Measurements from ENCODE around the gene IGF1R. TPM values are rescaled to one million over a fixed set of nuclear protein-coding genes. Genes with fewer than 3 reads are reported as not detected.

The IGF1R gene
- total and polyA plus RNA-seq, 2 of the 8 experiments (the other 6 are each of a cell fraction or from before 2014, with no cell fraction given): 32.9 to 109 TPM

GRCh38 chr15:98789020-98789419 lies 140.7 kb downstream of the IGF1R start:
- H3K4me2 ChIP-seq (ENCODE audit: insufficient read depth in 1 of 2, low read depth in 2 of 2, low read length in 2 of 2): no peak overlapping the region
- no peak for TF ChIP-seq BACH1 (IDR thresholded peaks at IDR 0.05; ENCODE audit: low read length)
- TF ChIP-seq GABPA (IDR thresholded peaks at IDR 0.05; ENCODE audit: borderline replicate concordance, insufficient read depth, low read length): no peak
- TF ChIP-seq CTCF (IDR thresholded peaks at IDR 0.05; ENCODE audit: control extremely low read depth in 1 of 3, insufficient read depth in 1 of 3, low read depth in 1 of 3, low read length in 3 of 3): no peak
- TF ChIP-seq FOSL1 (IDR thresholded peaks at IDR 0.05; ENCODE audit: insufficient read depth, low read depth, low read length): no peak
- TF ChIP-seq RBBP5 (IDR thresholded peaks at IDR 0.05; ENCODE audit: borderline replicate concordance, low read depth, low read length): no peak
- TF ChIP-seq CREB1 (IDR thresholded peaks at IDR 0.05): no peak
- TF ChIP-seq POLR2AphosphoS5 (IDR thresholded peaks at IDR 0.05; ENCODE audit: low read depth, low read length): no peak

More at GRCh38 chr15:98789020-98789419, 140.7 kb downstream of the IGF1R start:
- Histone ChIP-seq H4K8ac (ENCODE audit: extremely low read depth, insufficient read depth, low read length) (no peak overlapping the region), H3K9me3 (ENCODE audit: insufficient read depth in 2 of 2, low read depth in 1 of 2, low read length in 1 of 2) (no peaks in the 10 kb centered on the region), H3K79me1 (ENCODE audit: low read depth, low read length) (peaks cover 5% of the 10 kb centered on the region), H3K18ac (ENCODE audit: extremely low read depth, low read length) (no peak overlapping the region), H2BK15ac (ENCODE audit: low read length) (no peak overlapping the region), H2BK120ac (replicated peaks; ENCODE audit: low read depth, low read length) (no peak overlapping the region), H2AFZ (ENCODE audit: low read length) (no peak overlapping the region), H2BK12ac (ENCODE audit: low read depth, low read length) (no peak overlapping the region), H2AK5ac (ENCODE audit: low read depth, low read length) (no peak overlapping the region), H3K4me3 (ENCODE audit: extremely low read depth in 1 of 4, insufficient read depth in 2 of 4, low read depth in 3 of 4, low read length in 4 of 4) (no peak overlapping the region), H3K27ac (ENCODE audit: low read depth, low read length) (no peak overlapping the region), H3K56ac (replicated peaks; ENCODE audit: insufficient read length, low read depth, low read length) (no peak overlapping the region), H4K20me1 (replicated peaks in 1 of 2; ENCODE audit: control insufficient read depth in 1 of 2, insufficient read depth in 2 of 2, low read length in 2 of 2) (peaks cover 6 to 12% of the 10 kb centered on the region in 2 experiments), H3K4me1 (replicated peaks in 1 of 4; ENCODE audit: control insufficient read depth in 3 of 4, insufficient read depth in 4 of 4, low read length in 3 of 4) (peaks cover 6 to 40% (median 33%) of the 10 kb centered on the region in 4 experiments), H3K4ac (replicated peaks; ENCODE audit: insufficient read length, low read depth, low read length) (no peak overlapping the region), H3K79me2 (ENCODE audit: control insufficient read depth in 1 of 2, insufficient read depth in 2 of 2, low read length in 2 of 2) (peaks cover 3 to 100% of the 10 kb centered on the region in 2 experiments; a peak in 3 of 4 replicates), H4K5ac (ENCODE audit: insufficient read length, low read depth, low read length) (no peak overlapping the region), H4K91ac (replicated peaks; ENCODE audit: insufficient read length, low read length) (no peak overlapping the region), H3K14ac (ENCODE audit: insufficient read length) (no peak overlapping the region), H2BK5ac (ENCODE audit: low read depth, low read length) (no peak overlapping the region), H3K36me3 (ENCODE audit: control insufficient read depth in 2 of 4, insufficient read depth in 4 of 4, low read length in 3 of 4) (no peaks in the 10 kb centered on the region), H3K27me3 (replicated peaks in 1 of 4; ENCODE audit: control insufficient read depth in 3 of 4, extremely low read depth in 1 of 4, insufficient read depth in 3 of 4, low read length in 3 of 4) (no peaks in the 10 kb centered on the region), H3K23me2 (ENCODE audit: low read depth, low read length) (no peaks in the 10 kb centered on the region; the same call in 1 of the 2 replicates), H3K9ac (replicated peaks in 1 of 4; ENCODE audit: extremely low read depth in 1 of 4, low read depth in 3 of 4, low read length in 3 of 4) (no peak overlapping the region), H3K23ac (ENCODE audit: insufficient read length) (no peak overlapping the region), H2BK20ac (ENCODE audit: low read length) (no peak overlapping the region)
- ChIA-PET POLR2A (ENCODE audit: partially characterized antibody) (interaction anchor here (1.2 kb wide), 1 partner anchor 55 kb away, joined by 3 read pairs; no protein-coding TSS in a partner anchor), CTCF (ENCODE audit: partially characterized antibody) (interaction anchor here (0.9 to 3.0 kb wide), 2 partner anchors 10 to 55 kb away, joined by 3 to 16 read pairs; no protein-coding TSS in a partner anchor)
- no peak for FAIRE-seq
- DNase-seq (ENCODE audit: low read depth in 1 of 2, low spot score in 2 of 2): no peak
- WGBS, 2 experiments (ENCODE audit: extremely low coverage in 1 of 2, insufficient coverage in 1 of 2, insufficient read length in 1 of 2, insufficient replicate concordance in 2 of 2, low coverage in 1 of 2, low lambda C conversion rate in 2 of 2, missing lambda C conversion rate in 1 of 2): 88% methylated on average over 4 of the region's 4 CpGs; no CpG with 5 or more reads in 1 of the 2 experiments
